Measurements from ENCODE around the gene PDGFB. TPM values are rescaled to one million over a fixed set of nuclear protein-coding genes. Genes with fewer than 3 reads are reported as not detected.

Gene PDGFB
- total and polyA plus RNA-seq, 9 of the 15 experiments (the other 6 are each of a cell fraction or from before 2014, with no cell fraction given), result 0.07 to 4.0 (median 0.48) TPM; not detected in 1

DNA sequence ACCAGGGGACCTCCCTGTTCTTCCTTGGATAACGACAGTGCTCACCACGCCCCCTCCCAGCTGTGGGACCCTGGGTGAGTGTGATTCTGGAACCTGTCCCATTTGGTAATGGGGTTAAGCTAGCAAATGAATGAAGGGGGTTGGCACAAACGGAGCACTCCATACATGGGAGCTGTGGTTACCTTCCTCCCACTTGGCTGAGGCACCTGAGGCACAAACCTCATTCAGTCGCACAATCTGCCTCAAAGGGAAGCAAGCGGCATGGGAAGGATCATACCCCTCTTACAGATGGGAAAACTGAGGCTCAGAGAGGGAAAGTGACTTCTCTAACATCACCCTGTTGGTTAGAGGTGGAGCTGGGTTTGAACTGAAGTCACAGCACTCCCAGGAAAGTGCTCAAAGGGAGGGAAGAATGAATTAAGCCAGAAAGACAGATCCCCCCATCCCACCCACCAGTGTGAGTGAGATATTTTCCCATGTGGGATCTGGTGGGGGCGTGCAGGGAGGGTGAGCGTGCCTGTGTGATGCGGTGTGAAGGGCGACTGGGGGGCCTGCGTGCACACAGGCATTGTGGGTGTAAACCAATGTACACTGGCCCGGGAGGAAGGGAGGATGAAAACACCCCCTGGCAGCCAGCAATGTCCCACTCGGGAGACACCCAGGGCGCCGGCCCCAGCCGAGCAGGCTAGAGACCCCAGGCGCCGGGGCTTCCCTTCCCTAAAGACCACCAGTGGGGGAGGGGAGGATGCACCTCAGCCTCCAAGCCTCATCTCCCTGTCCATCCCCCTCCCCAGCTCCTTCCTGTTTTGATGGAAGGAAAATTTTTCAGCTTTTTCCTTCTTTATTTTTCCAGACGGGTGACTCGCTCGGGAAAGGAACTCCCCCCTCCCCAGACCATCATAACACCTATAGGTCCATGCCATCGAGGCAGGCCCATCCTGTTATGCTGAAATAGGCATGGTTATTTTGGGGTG is 8.0 kb upstream of the PDGFB start (continued):
- TF ChIP-seq, protein P1, sequence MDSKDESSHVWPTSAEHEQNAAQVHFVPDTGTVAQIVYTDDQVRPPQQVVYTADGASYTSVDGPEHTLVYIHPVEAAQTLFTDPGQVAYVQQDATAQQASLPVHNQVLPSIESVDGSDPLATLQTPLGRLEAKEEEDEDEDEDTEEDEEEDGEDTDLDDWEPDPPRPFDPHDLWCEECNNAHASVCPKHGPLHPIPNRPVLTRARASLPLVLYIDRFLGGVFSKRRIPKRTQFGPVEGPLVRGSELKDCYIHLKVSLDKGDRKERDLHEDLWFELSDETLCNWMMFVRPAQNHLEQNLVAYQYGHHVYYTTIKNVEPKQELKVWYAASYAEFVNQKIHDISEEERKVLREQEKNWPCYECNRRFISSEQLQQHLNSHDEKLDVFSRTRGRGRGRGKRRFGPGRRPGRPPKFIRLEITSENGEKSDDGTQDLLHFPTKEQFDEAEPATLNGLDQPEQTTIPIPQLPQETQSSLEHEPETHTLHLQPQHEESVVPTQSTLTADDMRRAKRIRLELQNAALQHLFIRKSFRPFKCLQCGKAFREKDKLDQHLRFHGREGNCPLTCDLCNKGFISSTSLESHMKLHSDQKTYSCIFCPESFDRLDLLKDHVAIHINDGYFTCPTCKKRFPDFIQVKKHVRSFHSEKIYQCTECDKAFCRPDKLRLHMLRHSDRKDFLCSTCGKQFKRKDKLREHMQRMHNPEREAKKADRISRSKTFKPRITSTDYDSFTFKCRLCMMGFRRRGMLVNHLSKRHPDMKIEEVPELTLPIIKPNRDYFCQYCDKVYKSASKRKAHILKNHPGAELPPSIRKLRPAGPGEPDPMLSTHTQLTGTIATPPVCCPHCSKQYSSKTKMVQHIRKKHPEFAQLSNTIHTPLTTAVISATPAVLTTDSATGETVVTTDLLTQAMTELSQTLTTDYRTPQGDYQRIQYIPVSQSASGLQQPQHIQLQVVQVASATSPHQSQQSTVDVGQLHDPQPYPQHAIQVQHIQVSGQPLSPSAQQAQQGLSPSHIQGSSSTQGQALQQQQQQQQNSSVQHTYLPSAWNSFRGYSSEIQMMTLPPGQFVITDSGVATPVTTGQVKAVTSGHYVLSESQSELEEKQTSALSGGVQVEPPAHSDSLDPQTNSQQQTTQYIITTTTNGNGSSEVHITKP (IDR thresholded peaks at IDR 0.05; ENCODE audit: partially characterized antibody), result no peak
- TF ChIP-seq KAT7 (CRISPR knock-in tag; IDR thresholded peaks at IDR 0.05; ENCODE audit: borderline replicate concordance) (no peak), ELF1 (tag; IDR thresholded peaks at IDR 0.05) (no peak), PHF20 (IDR thresholded peaks at IDR 0.05; ENCODE audit: partially characterized antibody) (no peak), ZBTB1 (CRISPR knock-in tag; IDR thresholded peaks at IDR 0.05; ENCODE audit: borderline replicate concordance, low read depth) (no peak), ZNF263 (CRISPR knock-in tag; IDR thresholded peaks at IDR 0.05; ENCODE audit: borderline replicate concordance) (0 out of 2 replicates have a peak, but pooled peaks have one; percentile 2), FUS (optimal IDR thresholded peaks at IDR 0.05; ENCODE audit: low read depth, low read length) (no peak), THRAP3 (IDR thresholded peaks at IDR 0.05; ENCODE audit: borderline replicate concordance) (no peak), MYC (IDR thresholded peaks at IDR 0.05; ENCODE audit: low read depth, low read length) (no peak), MYC (CRISPR knock-in tag; IDR thresholded peaks at IDR 0.05; ENCODE audit: borderline replicate concordance, low read depth) (no peak), KLF10 (CRISPR knock-in tag; IDR thresholded peaks at IDR 0.05) (no peak), BCOR (IDR thresholded peaks at IDR 0.05) (peak; percentile 93), ZNF444 (CRISPR knock-in tag; IDR thresholded peaks at IDR 0.05) (no peak), ZNF408 (CRISPR knock-in tag; IDR thresholded peaks at IDR 0.05; ENCODE audit: low read depth) (no peak), SIN3A (IDR thresholded peaks at IDR 0.05; ENCODE audit: borderline replicate concordance in 2 of 2, control insufficient read depth in 1 of 2, low read depth in 2 of 2, low read length in 2 of 2) (no peak), ETS2 (tag; IDR thresholded peaks at IDR 0.05; ENCODE audit: borderline replicate concordance, poor library complexity, severe bottlenecking) (no peak)
- TF ChIP-seq, protein P2, sequence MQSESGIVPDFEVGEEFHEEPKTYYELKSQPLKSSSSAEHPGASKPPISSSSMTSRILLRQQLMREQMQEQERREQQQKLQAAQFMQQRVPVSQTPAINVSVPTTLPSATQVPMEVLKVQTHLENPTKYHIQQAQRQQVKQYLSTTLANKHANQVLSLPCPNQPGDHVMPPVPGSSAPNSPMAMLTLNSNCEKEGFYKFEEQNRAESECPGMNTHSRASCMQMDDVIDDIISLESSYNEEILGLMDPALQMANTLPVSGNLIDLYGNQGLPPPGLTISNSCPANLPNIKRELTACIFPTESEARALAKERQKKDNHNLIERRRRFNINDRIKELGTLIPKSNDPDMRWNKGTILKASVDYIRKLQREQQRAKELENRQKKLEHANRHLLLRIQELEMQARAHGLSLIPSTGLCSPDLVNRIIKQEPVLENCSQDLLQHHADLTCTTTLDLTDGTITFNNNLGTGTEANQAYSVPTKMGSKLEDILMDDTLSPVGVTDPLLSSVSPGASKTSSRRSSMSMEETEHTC (IDR thresholded peaks at IDR 0.05), result no peak
- TF ChIP-seq, protein P3, sequence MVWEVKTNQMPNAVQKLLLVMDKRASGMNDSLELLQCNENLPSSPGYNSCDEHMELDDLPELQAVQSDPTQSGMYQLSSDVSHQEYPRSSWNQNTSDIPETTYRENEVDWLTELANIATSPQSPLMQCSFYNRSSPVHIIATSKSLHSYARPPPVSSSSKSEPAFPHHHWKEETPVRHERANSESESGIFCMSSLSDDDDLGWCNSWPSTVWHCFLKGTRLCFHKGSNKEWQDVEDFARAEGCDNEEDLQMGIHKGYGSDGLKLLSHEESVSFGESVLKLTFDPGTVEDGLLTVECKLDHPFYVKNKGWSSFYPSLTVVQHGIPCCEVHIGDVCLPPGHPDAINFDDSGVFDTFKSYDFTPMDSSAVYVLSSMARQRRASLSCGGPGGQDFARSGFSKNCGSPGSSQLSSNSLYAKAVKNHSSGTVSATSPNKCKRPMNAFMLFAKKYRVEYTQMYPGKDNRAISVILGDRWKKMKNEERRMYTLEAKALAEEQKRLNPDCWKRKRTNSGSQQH (CRISPR knock-in tag; IDR thresholded peaks at IDR 0.05), result no peak

Data from K562 (cell line).